ENCODE results near the gene METAP1D. TPM values are rescaled to one million over a fixed set of nuclear protein-coding genes. Genes with fewer than 3 reads are reported as not detected.

Gene METAP1D
- total RNA-seq, 1 experiment from 2014 or later: 8.6 TPM

GRCh38 chr2:172101821-172102390, 102.2 kb downstream of the METAP1D start:
- ChIA-PET CTCF (no interaction called here), POLR2A (interaction anchor here (0.6 kb wide), 3 partner anchors 21 to 209 kb away, joined by 3 to 7 read pairs (median 6); no protein-coding TSS in a partner anchor)
- peak; percentile 8 for ATAC-seq
- Histone ChIP-seq H3K4me3 (ENCODE audit: low read depth in 2 of 2, low read length in 2 of 2) (peak overlapping the region; percentile 64 to 92), H3K9me3 (ENCODE audit: control insufficient read depth, insufficient read depth, low read depth, low read length) (no peaks in the 10 kb centered on the region), H3K27me3 (ENCODE audit: control insufficient read depth, insufficient read depth, low read length) (no peaks in the 10 kb centered on the region), H3K36me3 (ENCODE audit: control insufficient read depth, insufficient read depth, low read length) (no peaks in the 10 kb centered on the region; the same call in 1 of the 2 replicates), H3K4me1 (ENCODE audit: control insufficient read depth, insufficient read depth, low read length) (peaks cover 37% of the 10 kb centered on the region), H3K27ac (ENCODE audit: low read length) (peak overlapping the region; percentile 49)
- in situ Hi-C loops (cut with HindIII; ENCODE audit: low pct_unique_long_range_greater_than_20kb, low sequenced_read_pairs) (no loop called here), intact Hi-C loops (cut with micrococcal nuclease; ENCODE audit: unreplicated experiment) (loop anchor here (2.0 to 10.0 kb wide), 4 partner anchors 107 to 530 kb away; partner anchors contain the start of genes HAT1 and METAP1D)
- TF ChIP-seq, protein P1, sequence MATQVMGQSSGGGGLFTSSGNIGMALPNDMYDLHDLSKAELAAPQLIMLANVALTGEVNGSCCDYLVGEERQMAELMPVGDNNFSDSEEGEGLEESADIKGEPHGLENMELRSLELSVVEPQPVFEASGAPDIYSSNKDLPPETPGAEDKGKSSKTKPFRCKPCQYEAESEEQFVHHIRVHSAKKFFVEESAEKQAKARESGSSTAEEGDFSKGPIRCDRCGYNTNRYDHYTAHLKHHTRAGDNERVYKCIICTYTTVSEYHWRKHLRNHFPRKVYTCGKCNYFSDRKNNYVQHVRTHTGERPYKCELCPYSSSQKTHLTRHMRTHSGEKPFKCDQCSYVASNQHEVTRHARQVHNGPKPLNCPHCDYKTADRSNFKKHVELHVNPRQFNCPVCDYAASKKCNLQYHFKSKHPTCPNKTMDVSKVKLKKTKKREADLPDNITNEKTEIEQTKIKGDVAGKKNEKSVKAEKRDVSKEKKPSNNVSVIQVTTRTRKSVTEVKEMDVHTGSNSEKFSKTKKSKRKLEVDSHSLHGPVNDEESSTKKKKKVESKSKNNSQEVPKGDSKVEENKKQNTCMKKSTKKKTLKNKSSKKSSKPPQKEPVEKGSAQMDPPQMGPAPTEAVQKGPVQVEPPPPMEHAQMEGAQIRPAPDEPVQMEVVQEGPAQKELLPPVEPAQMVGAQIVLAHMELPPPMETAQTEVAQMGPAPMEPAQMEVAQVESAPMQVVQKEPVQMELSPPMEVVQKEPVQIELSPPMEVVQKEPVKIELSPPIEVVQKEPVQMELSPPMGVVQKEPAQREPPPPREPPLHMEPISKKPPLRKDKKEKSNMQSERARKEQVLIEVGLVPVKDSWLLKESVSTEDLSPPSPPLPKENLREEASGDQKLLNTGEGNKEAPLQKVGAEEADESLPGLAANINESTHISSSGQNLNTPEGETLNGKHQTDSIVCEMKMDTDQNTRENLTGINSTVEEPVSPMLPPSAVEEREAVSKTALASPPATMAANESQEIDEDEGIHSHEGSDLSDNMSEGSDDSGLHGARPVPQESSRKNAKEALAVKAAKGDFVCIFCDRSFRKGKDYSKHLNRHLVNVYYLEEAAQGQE (IDR thresholded peaks at IDR 0.05; ENCODE audit: insufficient read depth in 1 of 2, low read depth in 2 of 2, low read length in 1 of 2): no peak
- TF ChIP-seq POLR2AphosphoS5 (IDR thresholded peaks at IDR 0.05; ENCODE audit: low read depth, low read length) (no peak), SIN3A (IDR thresholded peaks at IDR 0.05; ENCODE audit: borderline replicate concordance, insufficient read depth, low read depth, low read length) (no peak), CTCF (IDR thresholded peaks at IDR 0.05) (no peak), TCF7L2 (IDR thresholded peaks at IDR 0.05; ENCODE audit: low read depth, low read length) (no peak)
- DNase-seq (ENCODE audit: low read depth, low spot score): no peak
- no TSS peak for BruUV-seq (replicated peaks)

DNA sequence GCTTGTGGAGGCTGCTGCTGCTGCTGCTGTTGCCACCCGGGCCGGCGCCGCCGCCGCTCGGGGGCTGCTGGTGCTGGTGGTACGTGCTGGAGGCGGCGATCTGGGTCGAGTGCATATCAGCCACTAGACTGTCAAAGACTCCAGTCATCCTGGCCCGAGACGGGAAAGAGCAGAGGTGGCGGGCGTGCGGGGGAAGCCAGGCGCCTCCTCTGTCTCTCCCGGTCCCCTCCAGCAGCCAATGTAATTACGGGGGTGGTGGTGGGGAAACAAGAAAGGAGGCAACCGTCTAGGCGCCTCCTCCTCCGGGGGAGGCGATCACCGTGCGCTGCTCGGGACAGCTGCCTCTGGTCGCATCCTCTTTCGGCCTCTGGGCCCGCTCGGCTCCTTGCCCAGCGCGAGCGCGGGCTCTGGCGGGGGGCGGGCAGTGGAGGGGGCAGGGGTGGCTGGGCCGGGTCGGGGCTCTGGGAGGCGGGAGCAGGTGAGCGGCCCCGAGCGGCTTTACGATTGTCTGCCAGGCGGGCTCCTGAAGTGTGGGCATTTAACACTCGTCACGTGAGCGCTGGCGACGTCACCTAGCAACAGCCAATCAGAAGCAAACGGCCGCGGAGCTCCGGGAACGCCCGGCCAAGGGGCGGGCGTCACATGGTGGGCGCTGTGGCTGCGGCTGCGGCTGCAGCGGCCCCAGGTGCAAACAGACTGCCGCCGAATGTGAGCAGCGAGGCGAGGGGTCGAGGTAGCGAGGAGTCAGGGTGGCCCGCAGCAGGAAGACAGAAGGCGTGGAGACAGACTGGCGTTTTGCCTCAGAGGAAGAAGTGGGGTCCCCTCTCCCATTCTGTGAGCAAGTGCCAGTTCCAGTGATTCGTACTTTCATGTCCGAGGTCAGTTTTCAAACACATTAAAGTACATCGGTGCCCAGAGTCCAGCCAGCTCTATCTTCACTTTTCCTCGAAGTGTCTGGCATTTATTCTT, 102.9 kb downstream of the METAP1D start, which contains the start of gene DLX2:
Gene DLX2 (minus strand): TSS at position 510 of the 969 bp plus-strand sequence. CDS start 362 bp downstream, at position 148.
- CTCF ChIA-PET: interaction anchor here (0.7 to 0.8 kb wide), 2 partner anchors 42 to 208 kb away, joined by 3 read pairs; partner anchors contain the start of gene SLC25A12
- intact Hi-C loops (cut with micrococcal nuclease; ENCODE audit: unreplicated experiment) (loop anchor here (2.0 to 10.0 kb wide), 4 partner anchors 108 to 530 kb away; partner anchors contain the start of genes HAT1 and METAP1D), in situ Hi-C loops (cut with HindIII; ENCODE audit: low pct_unique_long_range_greater_than_20kb, low sequenced_read_pairs) (no loop called here)
- H3K27me3 ChIP-seq (ENCODE audit: control insufficient read depth, insufficient read depth, low read length): no peaks in the 10 kb centered on the region
- H3K27ac ChIP-seq (ENCODE audit: low read length): peak within 1 kb of the TSS; percentile 65
- no peaks in the 10 kb centered on the region for H3K9me3 ChIP-seq (ENCODE audit: control insufficient read depth, insufficient read depth, low read depth, low read length)
- TF ChIP-seq TCF7L2 (IDR thresholded peaks at IDR 0.05; ENCODE audit: low read depth, low read length) (no peak), CTCF (IDR thresholded peaks at IDR 0.05) (no peak), SIN3A (IDR thresholded peaks at IDR 0.05; ENCODE audit: borderline replicate concordance, insufficient read depth, low read depth, low read length) (peak; percentile 84), POLR2AphosphoS5 (IDR thresholded peaks at IDR 0.05; ENCODE audit: low read depth, low read length) (peak; percentile 57; the same call in 1 of the 2 replicates)
- TF ChIP-seq, protein P1 (IDR thresholded peaks at IDR 0.05; ENCODE audit: insufficient read depth in 1 of 2, low read depth in 2 of 2, low read length in 1 of 2): no peak
- peaks cover 30% of the 10 kb centered on the region for H3K4me1 ChIP-seq (ENCODE audit: control insufficient read depth, insufficient read depth, low read length)
- H3K4me3 ChIP-seq (ENCODE audit: low read depth in 2 of 2, low read length in 2 of 2): peak within 1 kb of the TSS; percentile 64 to 92
- peak; percentile 74 for ATAC-seq
- no peak for DNase-seq (ENCODE audit: low read depth, low spot score)
- POLR2A ChIA-PET: interaction anchor here (0.6 kb wide), 4 partner anchors 21 to 210 kb away, joined by 3 to 7 read pairs (median 6); no protein-coding TSS in a partner anchor
- BruUV-seq (replicated peaks): no TSS peak
- H3K36me3 ChIP-seq (ENCODE audit: control insufficient read depth, insufficient read depth, low read length): no peaks in the 10 kb centered on the region; the same call in 1 of the 2 replicates

Measured in Panc1 (cell line).